ENCODE results near the gene ARPC5L. TPM values are rescaled to one million over a fixed set of nuclear protein-coding genes. Genes with fewer than 3 reads are reported as not detected.

Gene ARPC5L
- total RNA-seq (10 to 100 TPM; 14.3 to 19.5 TPM), polyA plus RNA-seq (ENCODE audit: insufficient read length in 2 of 2) (10 to 100 TPM; 52.4 to 55.6 TPM)
- long read RNA-seq, donor 1, transcript ARPC5L-201 (4 exons, 1,325 nt) = major isoform, 43 of 60 reads
- long read RNA-seq, donor 1, partial matches to known transcripts = 14 of 60 reads
- long read RNA-seq, donor 1, other reads (novel, unspliced or antisense) = 0 of 60 reads
- long read RNA-seq, donor 2, transcript ARPC5L-201 (4 exons, 1,325 nt) = major isoform, 14 of 14 reads
- long read RNA-seq, donor 2, partial matches to known transcripts = 0 of 14 reads
- long read RNA-seq, donor 2, other reads (novel, unspliced or antisense) = 0 of 14 reads
- long read RNA-seq, donor 3, transcript ARPC5L-201 (4 exons, 1,325 nt) = major isoform, 13 of 14 reads
- long read RNA-seq, donor 3, partial matches to known transcripts = 0 of 14 reads
- long read RNA-seq, donor 3, other reads (novel, unspliced or antisense) = 0 of 14 reads
- long read RNA-seq, donor 4, transcript ARPC5L-201 (4 exons, 1,325 nt) = major isoform, 37 of 42 reads
- long read RNA-seq, donor 4, partial matches to known transcripts = 5 of 42 reads
- long read RNA-seq, donor 4, other reads (novel, unspliced or antisense) = 0 of 42 reads

DNA sequence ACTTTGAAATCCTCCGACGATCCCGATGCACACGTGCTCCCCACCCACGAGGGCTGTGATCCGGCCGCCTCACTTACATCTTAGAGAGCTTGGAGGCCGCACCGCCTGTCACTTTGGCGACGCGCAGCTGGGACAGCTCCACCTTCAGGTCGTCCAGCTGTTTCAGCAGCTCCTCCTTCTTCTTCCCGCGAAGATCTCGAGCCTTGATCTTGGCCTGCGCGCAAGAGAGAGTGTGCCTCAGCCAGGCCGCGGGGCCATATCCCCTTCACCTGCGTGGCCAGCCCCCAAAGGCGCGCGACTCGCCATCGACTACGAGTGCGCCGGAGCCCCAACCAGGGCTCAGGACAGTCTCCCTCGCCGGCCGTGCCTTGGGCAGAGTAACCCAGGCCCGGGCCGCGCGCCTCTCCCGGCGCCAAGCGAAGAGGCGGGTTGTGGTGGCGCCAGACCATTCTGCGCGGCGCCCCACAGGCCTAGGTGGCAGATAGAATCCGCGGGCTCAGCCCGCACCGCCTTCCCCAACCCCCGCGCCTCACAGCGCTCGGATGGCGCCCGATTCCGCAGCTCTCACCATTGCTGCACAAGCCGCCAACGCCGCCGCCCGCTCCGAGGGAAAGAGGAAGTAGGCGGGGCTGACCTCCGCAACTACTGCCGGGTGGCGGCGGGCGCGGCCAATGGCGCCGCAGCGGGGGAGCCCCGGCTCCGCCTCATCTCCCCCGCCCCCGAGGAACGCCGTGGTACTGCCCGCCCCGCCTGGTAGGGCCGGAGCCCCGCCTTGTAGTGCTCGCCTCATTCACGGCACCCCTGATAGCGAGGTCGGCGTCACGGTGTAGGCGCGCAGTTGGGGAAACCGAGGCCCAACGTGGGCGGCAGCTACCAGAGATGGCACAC is at the start of gene ARPC5L, which contains the start of gene RPL35:
Gene ARPC5L (plus strand): TSS at position 789 of the 888 bp plus-strand sequence. CDS start 7,161 bp downstream, outside the sequence.
Gene RPL35 (minus strand): TSS at position 616 of the 888 bp plus-strand sequence. CDS start 45 bp downstream, at position 571.
- H3K4me1 ChIP-seq (ENCODE audit: control insufficient read depth, insufficient read depth, low read length) = peaks cover 24% of the 10 kb centered on the region
- peak; percentile 87 to 98 (median 90) for DNase-seq (ENCODE audit: low read depth in 4 of 6, low spot score in 6 of 6)
- peak within 1 kb of the TSS; percentile 95 for H3K27ac ChIP-seq (ENCODE audit: low read depth, low read length)
- peak within 1 kb of the TSS; percentile 88 for H3K4me3 ChIP-seq (ENCODE audit: low read depth, low read length)
- H3K9me3 ChIP-seq (ENCODE audit: control insufficient read depth, insufficient read depth, low read length) = no peaks in the 10 kb centered on the region
- H3K36me3 ChIP-seq (ENCODE audit: control insufficient read depth, insufficient read depth, low read length) = peaks cover 48% of the 10 kb centered on the region
- no peaks in the 10 kb centered on the region for H3K27me3 ChIP-seq (ENCODE audit: control insufficient read depth, insufficient read depth, low read length)
- WGBS (ENCODE audit: insufficient coverage) = under 1% methylated on average over 92 of the region's 92 CpGs

DNA sequence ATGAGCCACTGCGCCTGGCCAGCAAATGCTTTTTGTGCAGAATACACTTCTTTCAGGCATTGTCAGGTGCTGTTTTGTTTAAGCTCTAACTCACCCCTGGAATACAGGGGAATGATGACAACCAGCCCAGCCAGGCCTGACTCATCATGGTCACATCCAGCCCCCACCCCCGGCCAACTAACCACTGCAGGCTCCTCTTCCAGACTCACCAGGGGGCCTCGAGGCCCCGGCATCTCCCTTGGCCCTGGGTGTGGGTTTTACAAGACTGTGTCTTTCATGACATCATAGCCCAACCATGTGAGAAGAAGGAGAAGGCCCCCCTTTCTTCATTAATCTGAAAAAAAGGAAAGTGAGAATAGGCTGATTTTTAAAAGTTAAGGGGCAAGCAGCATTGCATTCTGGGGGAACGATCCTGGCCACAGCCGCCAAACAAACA is 49.5 kb upstream of the ARPC5L start:
- Histone ChIP-seq H3K9me3 (ENCODE audit: control insufficient read depth, insufficient read depth, low read length) (no peaks in the 10 kb centered on the region), H3K27ac (ENCODE audit: low read depth, low read length) (peak overlapping the region; percentile 89), H3K27me3 (ENCODE audit: control insufficient read depth, insufficient read depth, low read length) (no peaks in the 10 kb centered on the region), H3K4me1 (ENCODE audit: control insufficient read depth, insufficient read depth, low read length) (peaks cover 37% of the 10 kb centered on the region), H3K4me3 (ENCODE audit: low read depth, low read length) (no peak overlapping the region), H3K36me3 (ENCODE audit: control insufficient read depth, insufficient read depth, low read length) (peaks cover 7% of the 10 kb centered on the region)
- 90% methylated on average over 1 of the region's 6 CpGs for WGBS (ENCODE audit: insufficient coverage)
- DNase-seq (ENCODE audit: low read depth in 4 of 6, low spot score in 6 of 6) = peak in 1 of 6 donors; percentile 51

DNA sequence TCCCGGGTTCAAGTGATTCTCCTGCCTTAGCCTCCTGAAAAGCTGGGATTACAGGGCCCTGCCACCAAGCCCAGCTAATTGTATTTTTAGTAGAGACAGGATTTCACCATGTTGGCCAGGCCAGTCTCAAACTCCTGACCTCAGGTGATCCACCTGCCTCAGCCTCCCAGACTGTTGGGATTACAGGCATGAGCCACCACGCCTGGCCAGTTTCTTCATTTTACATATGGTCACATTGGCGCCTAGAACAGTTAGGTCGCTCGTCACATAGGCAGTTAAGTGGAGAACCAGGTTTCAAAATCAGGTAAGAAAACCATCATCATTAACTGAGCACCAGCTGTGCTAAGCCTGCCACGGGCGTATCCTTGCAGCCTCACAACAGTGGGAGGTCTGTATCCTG is 48.9 kb upstream of the ARPC5L start:
- WGBS (ENCODE audit: insufficient coverage) = 76% methylated on average over 5 of the region's 7 CpGs
- no peaks in the 10 kb centered on the region for H3K27me3 ChIP-seq (ENCODE audit: control insufficient read depth, insufficient read depth, low read length)
- H3K4me1 ChIP-seq (ENCODE audit: control insufficient read depth, insufficient read depth, low read length) = peaks cover 37% of the 10 kb centered on the region
- no peaks in the 10 kb centered on the region for H3K9me3 ChIP-seq (ENCODE audit: control insufficient read depth, insufficient read depth, low read length)
- peak overlapping the region; percentile 89 for H3K27ac ChIP-seq (ENCODE audit: low read depth, low read length)
- H3K4me3 ChIP-seq (ENCODE audit: low read depth, low read length) = no peak overlapping the region
- peaks cover 7% of the 10 kb centered on the region for H3K36me3 ChIP-seq (ENCODE audit: control insufficient read depth, insufficient read depth, low read length)
- DNase-seq (ENCODE audit: low read depth in 4 of 6, low spot score in 6 of 6) = no peak

DNA sequence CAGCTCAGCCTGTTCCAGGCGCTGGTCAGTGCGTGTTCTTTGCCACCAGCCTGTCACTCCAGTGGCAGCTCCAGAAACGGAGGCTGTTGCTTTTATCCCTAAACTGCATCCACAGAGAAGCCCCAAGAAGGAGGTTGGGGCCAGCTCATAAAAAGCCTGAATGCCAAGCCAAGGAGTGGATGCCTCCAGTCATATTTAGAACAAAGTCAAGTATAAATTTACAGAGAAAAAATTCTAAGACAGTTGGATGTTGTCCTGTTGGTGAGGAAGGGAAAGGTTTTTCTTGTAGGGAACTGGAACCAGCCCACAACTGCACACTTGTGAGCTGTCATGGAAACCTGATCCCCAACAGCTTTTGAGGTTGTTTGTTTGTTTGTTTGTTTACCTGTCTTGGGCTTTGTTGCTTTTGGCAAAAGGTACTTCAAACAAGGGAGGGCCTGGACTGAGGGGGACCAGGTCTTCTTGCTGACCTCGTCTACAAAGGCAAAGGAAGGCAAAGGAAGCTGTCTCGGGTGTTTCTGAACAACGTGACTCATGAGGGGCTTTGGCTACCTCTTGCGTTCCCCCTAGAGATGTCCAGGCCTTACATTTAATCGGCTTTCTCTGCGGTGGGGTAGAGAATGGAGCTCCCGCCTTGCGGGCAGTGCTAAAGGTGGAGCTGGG is 48.3 kb upstream of the ARPC5L start:
- H3K27me3 ChIP-seq (ENCODE audit: control insufficient read depth, insufficient read depth, low read length) = no peaks in the 10 kb centered on the region
- no peak overlapping the region for H3K4me3 ChIP-seq (ENCODE audit: low read depth, low read length)
- no peak for DNase-seq (ENCODE audit: low read depth in 4 of 6, low spot score in 6 of 6)
- peaks cover 7% of the 10 kb centered on the region for H3K36me3 ChIP-seq (ENCODE audit: control insufficient read depth, insufficient read depth, low read length)
- no peaks in the 10 kb centered on the region for H3K9me3 ChIP-seq (ENCODE audit: control insufficient read depth, insufficient read depth, low read length)
- peak overlapping the region; percentile 89 for H3K27ac ChIP-seq (ENCODE audit: low read depth, low read length)
- H3K4me1 ChIP-seq (ENCODE audit: control insufficient read depth, insufficient read depth, low read length) = peaks cover 37% of the 10 kb centered on the region
- WGBS (ENCODE audit: insufficient coverage) = 59% methylated on average over 10 of the region's 11 CpGs

DNA sequence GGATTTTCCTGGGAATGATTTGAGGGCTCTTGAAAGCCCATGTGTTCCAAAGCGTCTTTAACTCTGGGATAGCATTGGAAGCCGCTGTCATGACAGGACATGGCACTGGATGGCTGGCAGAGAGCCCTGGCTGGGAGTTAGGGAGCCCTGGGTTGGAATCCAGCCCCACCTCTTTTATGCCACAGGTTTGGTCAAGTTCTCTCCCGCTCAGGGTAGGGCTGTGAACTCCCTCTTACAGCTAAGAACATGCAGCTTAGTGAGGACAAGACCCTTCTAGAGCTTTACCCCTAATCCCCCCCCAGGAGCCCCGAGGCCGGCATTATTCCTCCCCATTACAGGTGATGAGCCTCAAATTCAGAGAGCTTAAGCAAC is 47.8 kb upstream of the ARPC5L start:
- H3K9me3 ChIP-seq (ENCODE audit: control insufficient read depth, insufficient read depth, low read length) = no peaks in the 10 kb centered on the region
- H3K27me3 ChIP-seq (ENCODE audit: control insufficient read depth, insufficient read depth, low read length) = no peaks in the 10 kb centered on the region
- H3K27ac ChIP-seq (ENCODE audit: low read depth, low read length) = no peak overlapping the region
- WGBS (ENCODE audit: insufficient coverage) = 67% methylated on average over 5 of the region's 5 CpGs
- H3K36me3 ChIP-seq (ENCODE audit: control insufficient read depth, insufficient read depth, low read length) = peaks cover 7% of the 10 kb centered on the region
- no peak overlapping the region for H3K4me3 ChIP-seq (ENCODE audit: low read depth, low read length)
- peaks cover 37% of the 10 kb centered on the region for H3K4me1 ChIP-seq (ENCODE audit: control insufficient read depth, insufficient read depth, low read length)
- DNase-seq (ENCODE audit: low read depth in 4 of 6, low spot score in 6 of 6) = no peak

- Histone ChIP-seq H3K4me3 (ENCODE audit: low read depth, low read length) (no peak overlapping the region), H3K4me1 (ENCODE audit: control insufficient read depth, insufficient read depth, low read length) (peaks cover 40% of the 10 kb centered on the region), H3K9me3 (ENCODE audit: control insufficient read depth, insufficient read depth, low read length) (no peaks in the 10 kb centered on the region), H3K36me3 (ENCODE audit: control insufficient read depth, insufficient read depth, low read length) (no peaks in the 10 kb centered on the region), H3K27ac (ENCODE audit: low read depth, low read length) (no peak overlapping the region), H3K27me3 (ENCODE audit: control insufficient read depth, insufficient read depth, low read length) (no peaks in the 10 kb centered on the region)
- 98% methylated on average over 4 of the region's 5 CpGs for WGBS (ENCODE audit: insufficient coverage)
- no peak for DNase-seq (ENCODE audit: low read depth in 4 of 6, low spot score in 6 of 6)
Measured at GRCh38 chr9:124815601-124816000, 46.3 kb upstream of the ARPC5L start.

- Histone ChIP-seq H3K4me1 (ENCODE audit: control insufficient read depth, insufficient read depth, low read length) (peaks cover 21% of the 10 kb centered on the region), H3K27ac (ENCODE audit: low read depth, low read length) (no peak overlapping the region), H3K9me3 (ENCODE audit: control insufficient read depth, insufficient read depth, low read length) (no peaks in the 10 kb centered on the region), H3K4me3 (ENCODE audit: low read depth, low read length) (no peak overlapping the region), H3K36me3 (ENCODE audit: control insufficient read depth, insufficient read depth, low read length) (no peaks in the 10 kb centered on the region), H3K27me3 (ENCODE audit: control insufficient read depth, insufficient read depth, low read length) (no peaks in the 10 kb centered on the region)
- WGBS (ENCODE audit: insufficient coverage) = 79% methylated on average over 15 of the region's 18 CpGs
- no peak for DNase-seq (ENCODE audit: low read depth in 4 of 6, low spot score in 6 of 6)
Measured at GRCh38 chr9:124818431-124819281, 43.3 kb upstream of the ARPC5L start.

- H3K27me3 ChIP-seq (ENCODE audit: control insufficient read depth, insufficient read depth, low read length) = no peaks in the 10 kb centered on the region
- H3K4me1 ChIP-seq (ENCODE audit: control insufficient read depth, insufficient read depth, low read length) = peaks cover 14% of the 10 kb centered on the region
- no peaks in the 10 kb centered on the region for H3K36me3 ChIP-seq (ENCODE audit: control insufficient read depth, insufficient read depth, low read length)
- H3K27ac ChIP-seq (ENCODE audit: low read depth, low read length) = peak overlapping the region; percentile 64
- H3K4me3 ChIP-seq (ENCODE audit: low read depth, low read length) = no peak overlapping the region
- H3K9me3 ChIP-seq (ENCODE audit: control insufficient read depth, insufficient read depth, low read length) = no peaks in the 10 kb centered on the region
- DNase-seq (ENCODE audit: low read depth in 4 of 6, low spot score in 6 of 6) = peak in 1 of 6 donors; percentile 28
- WGBS (ENCODE audit: insufficient coverage) = 61% methylated on average over 11 of the region's 12 CpGs
Measured at GRCh38 chr9:124820698-124821623, 41.0 kb upstream of the ARPC5L start.
